Vagina (tissue), 2 donors: ENCODE measurements around the gene SIK3. TPM values are rescaled to one million over a fixed set of nuclear protein-coding genes. Genes with fewer than 3 reads are reported as not detected.

Experiments
- DNase-seq, 2 donors: peaks; one replicate each; pipeline ENCODE4 v3.0.0-alpha.2; 2017; ENCODE audit errors: extremely low spot score in 2 of 2
- H3K27ac ChIP-seq: fragments of 200-600 bp; sonication (generic); one replicate; pipeline ENCODE4 v1.5.1; 2019
- H3K27me3 ChIP-seq: fragments of 200-600 bp; sonication (generic); one replicate; pipeline ENCODE4 v1.5.1; 2019
- H3K36me3 ChIP-seq, 2 donors: fragments of 200-600 bp; sonication (generic); one replicate each; pipeline ENCODE4 v1.5.1; 2017 to 2019
- H3K4me1 ChIP-seq: fragments of 200-600 bp; sonication (generic); one replicate; pipeline ENCODE4 v1.5.1; 2019
- H3K4me3 ChIP-seq, 2 donors: fragments of 200-600 bp; sonication (generic); 1 replicate in 1 of 2; 2 replicates in 1 of 2; pipeline ENCODE4 v1.5.1; 2016 to 2019
- H3K9me3 ChIP-seq: fragments of 200-600 bp; sonication (generic); one replicate; pipeline ENCODE4 v1.5.1; 2019
- POLR2A ChIP-seq, 2 donors: fragments of 450-650 bp; IDR thresholded peaks; one replicate each; pipeline ENCODE4 v1.6.1; 2017; ENCODE audit warnings: antibody characterized with exemption in 2 of 2, mild to moderate bottlenecking in 2 of 2, moderate library complexity in 2 of 2
- POLR2AphosphoS5 ChIP-seq, 2 donors: sonication (generic); formaldehyde crosslinking; IDR thresholded peaks; one replicate each; pipeline ENCODE4 v1.9.0; 2017; ENCODE audit warnings: antibody characterized with exemption in 2 of 2, mild to moderate bottlenecking in 2 of 2, low read depth in 1 of 2; ENCODE audit not compliant: insufficient read depth in 1 of 2
- intact Hi-C: fragments of 100-400 bp; cut with DNase I; formaldehyde crosslinking; loops from one replicate; pipeline ENCODE4 v1.15.1; 2023
- total RNA-seq: library from RNA; depleted of rRNA; stranded (reverse); fragments of >200 nt; gene quantifications from one replicate; pipeline ENCODE4 v1.2.3, GENCODE V29; 2016
- TF ChIP-seq, protein P1 (sequence below), 3 experiments: fragments of 450-650 bp in 2 of 3; fragments of 200-600 bp in 1 of 3; sonication (generic) in 1 of 3; IDR thresholded peaks; one replicate each; pipeline ENCODE4 v1.5.1; 2017 to 2019; ENCODE audit warnings: antibody characterized with exemption in 3 of 3, mild to moderate bottlenecking in 2 of 3, moderate library complexity in 2 of 3

SIK3 gene
- total RNA-seq, 1 donor from 2014 or later, result 39.0 TPM

GRCh38 chr11:116948391-116948790, 149.8 kb downstream of the SIK3 start:
- TF ChIP-seq, protein P1, sequence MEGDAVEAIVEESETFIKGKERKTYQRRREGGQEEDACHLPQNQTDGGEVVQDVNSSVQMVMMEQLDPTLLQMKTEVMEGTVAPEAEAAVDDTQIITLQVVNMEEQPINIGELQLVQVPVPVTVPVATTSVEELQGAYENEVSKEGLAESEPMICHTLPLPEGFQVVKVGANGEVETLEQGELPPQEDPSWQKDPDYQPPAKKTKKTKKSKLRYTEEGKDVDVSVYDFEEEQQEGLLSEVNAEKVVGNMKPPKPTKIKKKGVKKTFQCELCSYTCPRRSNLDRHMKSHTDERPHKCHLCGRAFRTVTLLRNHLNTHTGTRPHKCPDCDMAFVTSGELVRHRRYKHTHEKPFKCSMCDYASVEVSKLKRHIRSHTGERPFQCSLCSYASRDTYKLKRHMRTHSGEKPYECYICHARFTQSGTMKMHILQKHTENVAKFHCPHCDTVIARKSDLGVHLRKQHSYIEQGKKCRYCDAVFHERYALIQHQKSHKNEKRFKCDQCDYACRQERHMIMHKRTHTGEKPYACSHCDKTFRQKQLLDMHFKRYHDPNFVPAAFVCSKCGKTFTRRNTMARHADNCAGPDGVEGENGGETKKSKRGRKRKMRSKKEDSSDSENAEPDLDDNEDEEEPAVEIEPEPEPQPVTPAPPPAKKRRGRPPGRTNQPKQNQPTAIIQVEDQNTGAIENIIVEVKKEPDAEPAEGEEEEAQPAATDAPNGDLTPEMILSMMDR (IDR thresholded peaks at IDR 0.05), result no peak
- no peak for TF ChIP-seq POLR2AphosphoS5 (IDR thresholded peaks at IDR 0.05; ENCODE audit: insufficient read depth in 1 of 2, low read depth in 1 of 2)
- H3K27ac ChIP-seq, result no peak overlapping the region

GRCh38 chr11:116946414-116946813, 151.8 kb downstream of the SIK3 start:
- intact Hi-C loops, result no loop called here
- Histone ChIP-seq H3K36me3 (peaks cover 0 to 15% of the 10 kb centered on the region in 2 donors), H3K27ac (no peak overlapping the region), H3K27me3 (no peaks in the 10 kb centered on the region), H3K4me3 (no peak overlapping the region), H3K9me3 (no peaks in the 10 kb centered on the region), H3K4me1 (no peaks in the 10 kb centered on the region)
- DNase-seq, result no peak
- TF ChIP-seq POLR2A (IDR thresholded peaks at IDR 0.05), result no peak

More at GRCh38 chr11:116948391-116948790, 149.8 kb downstream of the SIK3 start:
- H3K36me3 ChIP-seq, result peaks cover 0 to 15% of the 10 kb centered on the region in 2 donors
- H3K4me1 ChIP-seq, result no peaks in the 10 kb centered on the region
- no peaks in the 10 kb centered on the region for H3K27me3 ChIP-seq
- H3K9me3 ChIP-seq, result no peaks in the 10 kb centered on the region
- H3K4me3 ChIP-seq, result no peak overlapping the region
- no peak for DNase-seq
- intact Hi-C loops, result no loop called here

GRCh38 chr11:116939499-116939898, 158.7 kb downstream of the SIK3 start:
- TF ChIP-seq POLR2A (IDR thresholded peaks at IDR 0.05) (no peak), POLR2AphosphoS5 (IDR thresholded peaks at IDR 0.05; ENCODE audit: insufficient read depth in 1 of 2, low read depth in 1 of 2) (no peak)
- TF ChIP-seq, protein P1 (IDR thresholded peaks at IDR 0.05), result no peak
- Histone ChIP-seq H3K27ac (no peak overlapping the region), H3K4me1 (no peaks in the 10 kb centered on the region), H3K9me3 (no peaks in the 10 kb centered on the region), H3K4me3 (no peak overlapping the region), H3K36me3 (peaks cover 0 to 4% of the 10 kb centered on the region in 2 donors), H3K27me3 (no peaks in the 10 kb centered on the region)
- DNase-seq, result no peak
- intact Hi-C loops, result no loop called here

DNA sequence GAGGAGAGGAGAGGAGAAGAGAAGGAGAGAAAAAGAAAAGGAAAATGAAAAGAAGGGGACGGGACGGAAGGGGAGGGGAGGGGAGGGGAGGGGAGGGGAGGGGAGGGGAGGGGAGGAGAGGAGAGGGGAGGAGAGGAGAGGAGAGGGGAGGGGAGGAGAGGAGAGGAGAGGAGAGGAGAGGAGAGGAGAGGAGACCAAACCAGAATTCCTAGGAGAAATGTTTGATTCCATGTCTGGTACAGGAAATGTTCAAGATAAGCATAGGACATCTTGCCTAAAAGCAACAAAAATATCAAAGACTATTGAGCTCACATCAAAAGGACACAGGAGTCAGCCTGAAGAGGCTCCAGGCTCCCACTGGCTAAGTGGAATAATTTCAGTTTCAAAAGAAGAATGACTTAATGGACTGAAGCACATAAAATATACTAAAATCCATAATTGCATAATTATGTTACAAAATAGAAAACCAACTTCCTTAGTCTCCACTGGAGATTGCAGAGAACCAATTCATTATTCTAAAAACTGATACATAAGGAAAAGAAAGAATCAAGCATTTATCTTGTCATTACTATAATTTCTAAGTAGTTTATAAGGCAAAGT, 159.7 kb downstream of the SIK3 start:
- TF ChIP-seq POLR2A (IDR thresholded peaks at IDR 0.05), result no peak
- no peak for TF ChIP-seq POLR2AphosphoS5 (IDR thresholded peaks at IDR 0.05; ENCODE audit: insufficient read depth in 1 of 2, low read depth in 1 of 2)
- TF ChIP-seq, protein P1 (IDR thresholded peaks at IDR 0.05), result no peak
- intact Hi-C loops, result no loop called here
- Histone ChIP-seq H3K36me3 (peaks cover 0 to 4% of the 10 kb centered on the region in 2 donors), H3K4me3 (no peak overlapping the region), H3K27me3 (no peaks in the 10 kb centered on the region), H3K27ac (no peak overlapping the region), H3K9me3 (no peaks in the 10 kb centered on the region), H3K4me1 (no peaks in the 10 kb centered on the region)
- DNase-seq, result no peak

DNA sequence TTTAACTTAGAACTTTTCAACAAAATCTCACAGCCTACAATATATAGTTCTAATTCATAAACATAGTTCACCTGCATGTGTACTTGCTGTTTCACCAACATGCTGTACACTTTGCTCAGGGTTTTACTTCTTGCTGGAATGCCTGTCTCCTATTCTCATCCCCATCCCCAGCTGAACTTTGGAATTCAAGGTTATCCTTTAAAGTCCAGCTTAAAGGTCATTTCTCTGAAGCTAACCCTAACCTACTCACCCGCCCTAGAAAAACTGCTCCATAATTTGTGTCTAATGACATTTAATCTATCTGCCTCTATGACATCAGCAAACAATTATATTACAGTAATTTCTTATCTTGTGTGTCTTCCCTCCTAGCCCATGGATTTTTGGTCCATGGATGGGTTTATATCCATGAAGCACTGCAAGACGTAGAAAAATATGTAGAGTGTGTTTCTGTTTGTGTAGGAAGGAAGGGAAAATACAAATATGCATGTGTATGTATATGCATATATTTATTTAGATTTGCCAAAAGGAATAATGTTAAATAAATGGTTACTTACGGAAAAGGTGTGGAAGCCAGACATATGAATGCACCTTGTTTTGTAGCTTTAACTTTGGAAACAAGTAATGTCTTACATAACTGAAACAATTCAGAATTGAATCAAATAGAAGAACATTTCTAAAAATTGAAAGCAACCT, 161.3 kb downstream of the SIK3 start:
- no peak for DNase-seq
- H3K4me1 ChIP-seq, result peaks cover 5% of the 10 kb centered on the region
- H3K27ac ChIP-seq, result no peak overlapping the region
- H3K36me3 ChIP-seq, result peaks cover 0 to 4% of the 10 kb centered on the region in 2 donors
- H3K4me3 ChIP-seq, result no peak overlapping the region
- H3K27me3 ChIP-seq, result no peaks in the 10 kb centered on the region
- intact Hi-C loops, result no loop called here
- TF ChIP-seq POLR2AphosphoS5 (IDR thresholded peaks at IDR 0.05; ENCODE audit: insufficient read depth in 1 of 2, low read depth in 1 of 2), result no peak
- TF ChIP-seq POLR2A (IDR thresholded peaks at IDR 0.05), result no peak
- TF ChIP-seq, protein P1 (IDR thresholded peaks at IDR 0.05), result no peak
- H3K9me3 ChIP-seq, result no peaks in the 10 kb centered on the region
